ENCODE data around the gene MCHR2. TPM values are rescaled to one million over a fixed set of nuclear protein-coding genes. Genes with fewer than 3 reads are reported as not detected.

The MCHR2 gene
- total RNA-seq, 1 experiment from 2014 or later, result not detected

DNA sequence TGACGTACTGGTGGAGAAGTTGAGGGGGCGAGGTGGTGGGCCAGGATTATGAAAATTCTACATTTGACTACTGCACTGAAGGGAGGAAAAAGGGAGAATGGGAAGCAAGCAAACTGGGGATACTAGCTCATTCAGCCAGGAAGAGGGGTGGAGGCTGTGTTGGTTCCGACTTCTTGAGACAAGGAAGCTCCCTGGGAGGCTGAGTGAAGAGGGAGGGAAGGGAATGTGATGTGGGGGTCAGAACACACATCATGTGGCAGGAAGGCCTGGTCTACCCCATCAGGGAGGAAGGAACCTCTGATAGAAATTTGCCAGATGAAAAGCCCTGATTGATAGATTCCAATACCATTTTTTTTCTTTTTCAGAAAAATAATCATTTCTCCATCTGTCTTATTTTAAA, 28.8 kb upstream of the MCHR2 start:
- H3K27ac ChIP-seq (ENCODE audit: low read depth, low read length), result no peak overlapping the region
- CTCF ChIA-PET, result interaction anchor here (0.9 kb wide), 1 partner anchor 21 kb away, joined by 3 read pairs; no protein-coding TSS in a partner anchor
- intact Hi-C loops (cut with micrococcal nuclease), result no loop called here
- H3K36me3 ChIP-seq (ENCODE audit: control insufficient read depth in 1 of 2, insufficient read depth in 2 of 2, low read length in 2 of 2), result no peaks in the 10 kb centered on the region
- no peaks in the 10 kb centered on the region for H3K79me2 ChIP-seq (ENCODE audit: insufficient read depth, low read length)
- DNase-seq (ENCODE audit: low read depth, low spot score) (no peak), ATAC-seq (no peak)
- no peaks in the 10 kb centered on the region for H3K9me3 ChIP-seq (ENCODE audit: control insufficient read depth in 1 of 2, insufficient read depth in 1 of 2, low read depth in 1 of 2, low read length in 2 of 2)
- no peaks in the 10 kb centered on the region for H3K9me2 ChIP-seq (ENCODE audit: insufficient read depth)
- no peaks in the 10 kb centered on the region for H3K4me1 ChIP-seq (ENCODE audit: control insufficient read depth in 1 of 2, insufficient read depth in 2 of 2, low read length in 2 of 2)
- TF ChIP-seq, protein P1, sequence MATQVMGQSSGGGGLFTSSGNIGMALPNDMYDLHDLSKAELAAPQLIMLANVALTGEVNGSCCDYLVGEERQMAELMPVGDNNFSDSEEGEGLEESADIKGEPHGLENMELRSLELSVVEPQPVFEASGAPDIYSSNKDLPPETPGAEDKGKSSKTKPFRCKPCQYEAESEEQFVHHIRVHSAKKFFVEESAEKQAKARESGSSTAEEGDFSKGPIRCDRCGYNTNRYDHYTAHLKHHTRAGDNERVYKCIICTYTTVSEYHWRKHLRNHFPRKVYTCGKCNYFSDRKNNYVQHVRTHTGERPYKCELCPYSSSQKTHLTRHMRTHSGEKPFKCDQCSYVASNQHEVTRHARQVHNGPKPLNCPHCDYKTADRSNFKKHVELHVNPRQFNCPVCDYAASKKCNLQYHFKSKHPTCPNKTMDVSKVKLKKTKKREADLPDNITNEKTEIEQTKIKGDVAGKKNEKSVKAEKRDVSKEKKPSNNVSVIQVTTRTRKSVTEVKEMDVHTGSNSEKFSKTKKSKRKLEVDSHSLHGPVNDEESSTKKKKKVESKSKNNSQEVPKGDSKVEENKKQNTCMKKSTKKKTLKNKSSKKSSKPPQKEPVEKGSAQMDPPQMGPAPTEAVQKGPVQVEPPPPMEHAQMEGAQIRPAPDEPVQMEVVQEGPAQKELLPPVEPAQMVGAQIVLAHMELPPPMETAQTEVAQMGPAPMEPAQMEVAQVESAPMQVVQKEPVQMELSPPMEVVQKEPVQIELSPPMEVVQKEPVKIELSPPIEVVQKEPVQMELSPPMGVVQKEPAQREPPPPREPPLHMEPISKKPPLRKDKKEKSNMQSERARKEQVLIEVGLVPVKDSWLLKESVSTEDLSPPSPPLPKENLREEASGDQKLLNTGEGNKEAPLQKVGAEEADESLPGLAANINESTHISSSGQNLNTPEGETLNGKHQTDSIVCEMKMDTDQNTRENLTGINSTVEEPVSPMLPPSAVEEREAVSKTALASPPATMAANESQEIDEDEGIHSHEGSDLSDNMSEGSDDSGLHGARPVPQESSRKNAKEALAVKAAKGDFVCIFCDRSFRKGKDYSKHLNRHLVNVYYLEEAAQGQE (IDR thresholded peaks at IDR 0.05; ENCODE audit: low read depth), result no peak
- TF ChIP-seq EZH2 (IDR thresholded peaks at IDR 0.05), result no peak
- TF ChIP-seq YY1 (IDR thresholded peaks at IDR 0.05; ENCODE audit: extremely low read depth, insufficient replicate concordance, low read depth, low read length), result no peak
- TF ChIP-seq, protein P2, sequence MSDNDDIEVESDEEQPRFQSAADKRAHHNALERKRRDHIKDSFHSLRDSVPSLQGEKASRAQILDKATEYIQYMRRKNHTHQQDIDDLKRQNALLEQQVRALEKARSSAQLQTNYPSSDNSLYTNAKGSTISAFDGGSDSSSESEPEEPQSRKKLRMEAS (IDR thresholded peaks at IDR 0.05), result no peak
- TF ChIP-seq CBX3 (IDR thresholded peaks at IDR 0.05; ENCODE audit: low read depth), result no peak
- no peak for TF ChIP-seq JUND (IDR thresholded peaks at IDR 0.05)
- no peak for TF ChIP-seq POLR2AphosphoS5 (IDR thresholded peaks at IDR 0.05; ENCODE audit: low read depth, low read length)
- TF ChIP-seq POLR2A (IDR thresholded peaks at IDR 0.05; ENCODE audit: borderline replicate concordance, extremely low read depth, insufficient read depth, insufficient read length), result no peak
- no peak for TF ChIP-seq SP1 (IDR thresholded peaks at IDR 0.05; ENCODE audit: low read depth)
- TF ChIP-seq, protein P3, sequence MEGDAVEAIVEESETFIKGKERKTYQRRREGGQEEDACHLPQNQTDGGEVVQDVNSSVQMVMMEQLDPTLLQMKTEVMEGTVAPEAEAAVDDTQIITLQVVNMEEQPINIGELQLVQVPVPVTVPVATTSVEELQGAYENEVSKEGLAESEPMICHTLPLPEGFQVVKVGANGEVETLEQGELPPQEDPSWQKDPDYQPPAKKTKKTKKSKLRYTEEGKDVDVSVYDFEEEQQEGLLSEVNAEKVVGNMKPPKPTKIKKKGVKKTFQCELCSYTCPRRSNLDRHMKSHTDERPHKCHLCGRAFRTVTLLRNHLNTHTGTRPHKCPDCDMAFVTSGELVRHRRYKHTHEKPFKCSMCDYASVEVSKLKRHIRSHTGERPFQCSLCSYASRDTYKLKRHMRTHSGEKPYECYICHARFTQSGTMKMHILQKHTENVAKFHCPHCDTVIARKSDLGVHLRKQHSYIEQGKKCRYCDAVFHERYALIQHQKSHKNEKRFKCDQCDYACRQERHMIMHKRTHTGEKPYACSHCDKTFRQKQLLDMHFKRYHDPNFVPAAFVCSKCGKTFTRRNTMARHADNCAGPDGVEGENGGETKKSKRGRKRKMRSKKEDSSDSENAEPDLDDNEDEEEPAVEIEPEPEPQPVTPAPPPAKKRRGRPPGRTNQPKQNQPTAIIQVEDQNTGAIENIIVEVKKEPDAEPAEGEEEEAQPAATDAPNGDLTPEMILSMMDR (IDR thresholded peaks at IDR 0.05 in 2 of 3, conservative IDR thresholded peaks at IDR 0.05 in 1 of 3; ENCODE audit: borderline replicate concordance in 1 of 3, insufficient read depth in 1 of 3, low read depth in 2 of 3, low read length in 2 of 3), result no peak
- no peak for TF ChIP-seq ZNF274 (IDR thresholded peaks at IDR 0.05; ENCODE audit: low read depth, low read length)
- TF ChIP-seq, protein P4, sequence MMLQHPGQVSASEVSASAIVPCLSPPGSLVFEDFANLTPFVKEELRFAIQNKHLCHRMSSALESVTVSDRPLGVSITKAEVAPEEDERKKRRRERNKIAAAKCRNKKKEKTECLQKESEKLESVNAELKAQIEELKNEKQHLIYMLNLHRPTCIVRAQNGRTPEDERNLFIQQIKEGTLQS (IDR thresholded peaks at IDR 0.05), result no peak
- no peak for TF ChIP-seq ZFX (IDR thresholded peaks at IDR 0.05)
- TF ChIP-seq TCF7L2 (IDR thresholded peaks at IDR 0.05; ENCODE audit: borderline replicate concordance, extremely low read depth, insufficient read depth, insufficient read length), result no peak
- TF ChIP-seq RAD21 (IDR thresholded peaks at IDR 0.05; ENCODE audit: low read depth), result no peak
- no peak for TF ChIP-seq EGR1 (IDR thresholded peaks at IDR 0.05; ENCODE audit: low read depth)
- TF ChIP-seq, protein P5, sequence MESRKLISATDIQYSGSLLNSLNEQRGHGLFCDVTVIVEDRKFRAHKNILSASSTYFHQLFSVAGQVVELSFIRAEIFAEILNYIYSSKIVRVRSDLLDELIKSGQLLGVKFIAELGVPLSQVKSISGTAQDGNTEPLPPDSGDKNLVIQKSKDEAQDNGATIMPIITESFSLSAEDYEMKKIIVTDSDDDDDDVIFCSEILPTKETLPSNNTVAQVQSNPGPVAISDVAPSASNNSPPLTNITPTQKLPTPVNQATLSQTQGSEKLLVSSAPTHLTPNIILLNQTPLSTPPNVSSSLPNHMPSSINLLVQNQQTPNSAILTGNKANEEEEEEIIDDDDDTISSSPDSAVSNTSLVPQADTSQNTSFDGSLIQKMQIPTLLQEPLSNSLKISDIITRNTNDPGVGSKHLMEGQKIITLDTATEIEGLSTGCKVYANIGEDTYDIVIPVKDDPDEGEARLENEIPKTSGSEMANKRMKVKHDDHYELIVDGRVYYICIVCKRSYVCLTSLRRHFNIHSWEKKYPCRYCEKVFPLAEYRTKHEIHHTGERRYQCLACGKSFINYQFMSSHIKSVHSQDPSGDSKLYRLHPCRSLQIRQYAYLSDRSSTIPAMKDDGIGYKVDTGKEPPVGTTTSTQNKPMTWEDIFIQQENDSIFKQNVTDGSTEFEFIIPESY (IDR thresholded peaks at IDR 0.05; ENCODE audit: extremely low read depth, insufficient replicate concordance, low read length), result no peak
- TF ChIP-seq FOSL1 (IDR thresholded peaks at IDR 0.05; ENCODE audit: low read depth), result no peak
- no peaks in the 10 kb centered on the region for H3K27me3 ChIP-seq (ENCODE audit: insufficient read depth, low read length)
- no peaks in the 10 kb centered on the region for H4K20me1 ChIP-seq (ENCODE audit: insufficient read depth)
- H3K4me2 ChIP-seq (ENCODE audit: low read length), result no peak overlapping the region
- BruUV-seq (replicated peaks), result no TSS peak
- POLR2A ChIA-PET, result no interaction called here
- H2AFZ ChIP-seq (ENCODE audit: low read depth, low read length, poor library complexity, severe bottlenecking), result no peak overlapping the region
- H3K9ac ChIP-seq (ENCODE audit: low read length), result no peak overlapping the region
- RAD21 ChIA-PET (ENCODE audit: low non-redundant PET in 1 of 2, low total read pairs in 2 of 2, uncharacterized antibody in 2 of 2, unreplicated experiment in 2 of 2), result no interaction called here
- H3K4me3 ChIP-seq (replicated peaks in 1 of 2; ENCODE audit: low read depth in 1 of 2, low read length in 2 of 2), result no peak overlapping the region
